HG02973 (cell line): ENCODE results near the gene KRTAP4-4.
"Not testable (repeated sequence)": the region's sequence is repeated elsewhere in the genome, so short reads cannot be mapped to it uniquely, and the experiment has no call there.

Source experiments
- ATAC-seq: cut with Tn5 transposase; IDR thresholded peaks from one replicate; pipeline ENCODE4 v1.9.1; 2021; ENCODE audit warnings: moderate library complexity; ENCODE audit not compliant: unreplicated experiment

KRTAP4-4 gene

DNA sequence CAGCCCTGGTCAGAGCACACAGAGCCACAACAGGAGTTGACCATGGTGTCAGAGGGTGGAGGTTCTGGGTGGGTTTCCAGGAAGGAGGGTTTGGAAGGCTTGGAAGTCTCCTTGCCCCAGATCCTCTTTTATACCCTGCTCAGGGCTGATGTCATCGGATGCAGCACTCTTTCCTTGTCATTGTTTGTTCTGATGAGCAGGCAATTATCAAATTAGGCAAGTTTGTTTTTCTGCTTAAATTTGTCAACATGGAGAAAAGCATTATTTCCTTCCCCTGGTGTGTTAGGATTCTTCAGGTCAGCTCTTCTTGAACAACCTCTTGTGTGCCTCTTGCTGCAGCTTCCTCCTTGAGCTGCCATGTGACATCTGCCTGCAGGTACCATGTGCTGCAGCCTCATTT is at the start of gene KRTAP4-4:
Gene KRTAP4-4, minus strand, starts transcription at position 101 of the 400 bp plus-strand sequence. Its CDS starts 57 bp downstream, at position 44.
- ATAC-seq: no peak

DNA sequence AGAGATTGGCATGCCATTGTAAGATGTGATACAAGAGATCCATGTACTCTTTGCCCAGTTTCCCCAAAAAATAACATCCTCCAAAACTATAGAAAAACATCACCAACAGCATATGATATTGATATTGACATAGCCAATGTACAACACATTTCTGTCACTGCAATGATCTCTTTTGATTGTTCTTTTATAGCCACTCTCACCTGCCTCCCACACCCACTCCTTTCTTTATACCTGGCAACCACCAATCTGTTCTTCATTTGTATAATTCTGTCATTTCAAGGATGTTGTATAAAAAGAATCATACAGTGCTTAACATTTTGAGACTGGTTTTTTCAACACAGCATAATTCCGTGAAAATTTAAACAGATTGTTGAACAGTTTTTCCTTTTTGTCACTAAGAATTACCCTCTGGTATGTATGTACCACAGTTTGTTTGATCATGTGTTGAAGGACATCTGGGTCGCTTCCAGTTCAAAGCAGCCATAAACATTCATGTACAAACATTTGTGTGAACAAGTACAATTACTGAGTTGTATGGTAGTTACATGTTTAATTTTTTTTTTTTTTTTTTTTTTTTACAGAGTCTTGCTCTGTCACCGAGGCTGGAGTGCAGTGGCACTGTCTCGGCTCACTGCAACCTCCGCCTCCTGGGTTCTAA is 39.0 kb upstream of the KRTAP4-4 start:
- no peak for ATAC-seq

DNA sequence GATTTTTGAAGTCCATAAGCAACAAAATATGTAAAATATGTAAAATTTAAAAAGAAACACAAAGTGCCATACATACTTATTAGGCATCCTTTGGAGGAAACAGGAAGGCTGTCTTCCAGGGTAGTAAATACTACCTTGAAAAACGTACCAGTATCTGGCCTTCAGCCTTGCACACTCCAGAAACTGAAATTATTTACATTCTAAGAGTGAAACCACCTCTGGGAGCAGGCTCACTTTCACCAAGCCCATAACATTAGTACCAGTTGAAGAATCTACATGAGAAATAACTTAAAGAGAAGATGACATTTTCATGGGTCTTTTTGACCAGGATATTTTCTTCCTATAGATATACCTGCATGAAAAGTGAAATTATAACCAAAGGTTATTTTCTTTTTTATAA is 35.5 kb upstream of the KRTAP4-4 start:
- no peak for ATAC-seq

DNA sequence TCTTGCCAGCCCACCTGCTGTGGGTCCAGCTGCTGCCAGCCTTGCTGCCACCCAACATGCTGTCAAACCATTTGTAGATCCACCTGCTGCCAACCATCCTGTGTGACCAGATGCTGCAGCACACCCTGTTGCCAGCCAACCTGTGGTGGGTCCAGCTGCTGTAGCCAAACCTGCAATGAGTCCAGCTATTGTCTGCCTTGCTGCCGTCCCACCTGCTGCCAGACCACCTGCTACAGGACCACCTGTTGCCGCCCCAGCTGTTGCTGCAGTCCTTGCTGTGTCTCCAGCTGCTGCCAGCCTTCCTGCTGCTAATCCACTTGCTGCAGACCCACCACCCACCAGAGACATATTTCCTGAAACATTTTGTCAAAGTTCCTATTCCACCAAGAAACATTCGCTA is 29.8 kb upstream of the KRTAP4-4 start:
- ATAC-seq: no peak

DNA sequence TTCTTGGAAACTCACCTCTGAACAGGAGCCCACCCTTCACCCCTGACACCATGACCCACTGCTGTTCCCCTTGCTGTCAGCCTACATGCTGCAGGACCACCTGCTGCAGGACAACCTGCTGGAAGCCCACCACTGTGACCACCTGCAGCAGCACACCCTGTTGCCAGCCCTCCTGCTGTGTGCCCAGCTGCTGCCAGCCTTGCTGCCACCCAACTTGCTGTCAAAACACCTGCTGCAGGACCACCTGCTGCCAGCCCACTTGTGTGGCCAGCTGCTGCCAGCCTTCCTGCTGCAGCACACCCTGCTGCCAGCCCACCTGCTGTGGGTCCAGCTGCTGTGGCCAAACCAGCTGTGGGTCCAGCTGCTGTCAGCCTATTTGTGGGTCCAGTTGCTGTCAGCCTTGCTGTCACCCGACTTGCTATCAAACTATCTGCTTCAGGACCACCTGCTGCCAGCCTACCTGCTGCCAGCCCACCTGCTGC is 29.3 kb upstream of the KRTAP4-4 start, which contains the start of gene KRTAP9-1:
Gene KRTAP9-1, plus strand, starts transcription at position 51 of the 482 bp plus-strand sequence. Its CDS starts 0 bp downstream, at position 51.
- not testable (repeated sequence) for ATAC-seq

DNA sequence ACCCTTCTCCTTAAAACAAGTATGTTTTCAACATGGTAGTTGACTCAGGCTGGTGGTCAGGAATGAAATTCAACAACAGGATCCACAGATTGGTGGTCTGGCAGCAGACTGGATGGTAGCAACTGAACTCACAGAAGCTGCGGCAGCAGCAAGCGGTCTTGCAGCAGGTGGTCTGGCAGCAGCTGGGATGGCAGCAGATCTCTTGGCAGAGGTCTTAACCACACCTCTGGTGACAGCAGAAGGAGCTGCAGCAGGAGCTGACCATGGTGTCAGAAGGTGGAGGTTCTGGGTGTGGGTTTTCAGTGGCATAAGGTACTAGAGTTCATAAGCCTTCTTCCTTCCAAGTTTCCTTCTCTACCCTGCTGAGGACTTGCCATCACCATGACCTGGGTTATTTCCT is 26.3 kb upstream of the KRTAP4-4 start:
- ATAC-seq: no peak

DNA sequence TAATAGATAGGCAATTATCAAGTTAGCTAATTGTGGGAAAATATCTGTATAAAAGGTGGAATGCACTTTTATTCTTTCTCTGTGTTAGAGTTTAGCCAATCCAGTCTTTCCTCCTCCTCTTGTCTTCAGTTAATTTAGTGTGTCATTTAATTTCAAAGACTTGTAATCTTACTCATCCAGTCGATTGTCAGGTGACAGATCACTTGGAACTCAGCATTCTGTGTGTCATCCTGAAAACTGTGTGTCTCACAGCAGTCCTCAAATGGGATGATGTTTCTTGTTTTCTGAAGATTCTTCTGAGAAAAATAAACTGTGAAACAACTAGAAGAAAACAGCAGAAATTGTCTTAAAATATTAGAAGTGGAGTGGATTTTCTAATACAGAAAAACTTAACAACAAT is 24.5 kb upstream of the KRTAP4-4 start:
- no peak for ATAC-seq

DNA sequence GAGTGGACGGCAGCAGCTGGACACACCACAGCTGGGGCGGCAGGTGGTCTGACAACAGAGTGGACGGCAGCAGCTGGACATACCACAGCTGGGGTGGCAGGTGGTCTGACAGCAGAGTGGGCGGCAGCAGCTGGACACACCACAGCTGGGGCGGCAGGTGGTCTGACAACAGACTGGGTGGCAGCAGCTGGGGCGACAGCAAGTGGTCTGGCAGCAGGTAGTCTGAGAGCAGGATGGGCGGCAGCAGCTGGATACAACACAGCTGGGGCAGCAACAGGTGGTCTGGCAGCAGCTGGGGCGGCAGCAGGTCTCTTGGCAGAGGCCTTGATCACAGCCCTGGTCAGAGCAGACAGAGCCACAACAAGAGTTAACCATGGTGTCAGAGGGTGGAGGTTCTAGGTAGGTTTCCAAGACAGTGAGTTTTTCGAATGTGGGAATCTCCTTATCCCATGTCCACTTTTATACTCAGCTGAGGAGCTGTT is 24.0 kb upstream of the KRTAP4-4 start, which contains the start of gene KRTAP4-1:
Gene KRTAP4-1, minus strand, starts transcription at position 432 of the 482 bp plus-strand sequence. Its CDS starts 57 bp downstream, at position 375.
- ATAC-seq: no peak

DNA sequence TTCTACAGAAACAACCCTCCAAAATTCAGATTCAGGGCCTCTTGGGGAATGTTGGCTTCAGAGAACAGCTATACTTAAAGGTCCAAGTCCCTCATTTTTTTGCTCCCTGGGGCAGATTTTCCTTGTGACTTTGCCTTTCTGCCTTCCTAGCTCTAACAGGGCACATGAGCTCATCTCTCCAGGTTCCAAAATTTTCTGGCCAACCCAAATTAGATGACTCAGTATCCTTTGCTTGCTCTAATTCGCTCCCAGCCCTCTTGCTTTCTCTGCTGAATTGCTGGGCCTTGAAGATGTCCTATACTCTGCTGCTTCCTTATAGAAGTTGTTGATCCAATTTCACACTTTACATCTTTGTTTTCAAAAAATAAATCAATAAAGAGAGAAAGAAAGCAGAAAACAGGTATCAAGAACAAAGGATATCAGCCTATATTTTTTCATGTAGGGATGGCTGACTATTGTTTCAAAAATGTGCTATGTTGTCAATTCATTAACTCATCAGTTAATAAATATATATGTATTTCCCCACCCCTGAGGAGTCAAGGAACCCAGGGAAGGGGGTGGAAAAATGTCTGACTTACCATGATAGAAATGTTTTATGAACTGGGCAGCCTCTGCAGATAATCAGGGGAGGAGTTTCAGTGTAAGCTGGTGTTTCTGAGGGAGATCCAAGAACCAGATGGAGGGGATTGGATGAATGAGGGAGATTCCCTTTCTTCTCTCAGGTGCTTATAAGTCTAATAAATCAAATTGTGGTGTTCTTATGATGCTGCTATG is 18.5 kb upstream of the KRTAP4-4 start:
- no peak for ATAC-seq

DNA sequence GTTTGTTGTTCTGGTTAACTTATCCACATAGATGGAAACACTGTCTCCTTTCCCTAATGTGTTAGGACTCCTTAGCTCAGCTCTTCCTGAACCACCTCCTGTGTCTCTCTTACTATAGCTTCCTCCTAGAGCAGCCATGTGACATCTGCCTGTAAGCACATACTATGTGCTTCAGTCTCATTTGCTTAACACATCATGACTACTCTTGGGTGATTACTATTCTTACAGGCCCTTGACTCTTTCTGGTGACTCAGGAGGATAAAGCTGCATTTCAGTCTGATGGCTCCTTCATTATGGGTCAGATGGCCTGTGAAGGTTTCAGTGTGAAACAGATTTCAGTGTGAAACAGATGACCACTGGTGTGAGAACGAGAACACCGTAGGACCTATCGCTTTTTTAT is 17.8 kb upstream of the KRTAP4-4 start:
- ATAC-seq: no peak

DNA sequence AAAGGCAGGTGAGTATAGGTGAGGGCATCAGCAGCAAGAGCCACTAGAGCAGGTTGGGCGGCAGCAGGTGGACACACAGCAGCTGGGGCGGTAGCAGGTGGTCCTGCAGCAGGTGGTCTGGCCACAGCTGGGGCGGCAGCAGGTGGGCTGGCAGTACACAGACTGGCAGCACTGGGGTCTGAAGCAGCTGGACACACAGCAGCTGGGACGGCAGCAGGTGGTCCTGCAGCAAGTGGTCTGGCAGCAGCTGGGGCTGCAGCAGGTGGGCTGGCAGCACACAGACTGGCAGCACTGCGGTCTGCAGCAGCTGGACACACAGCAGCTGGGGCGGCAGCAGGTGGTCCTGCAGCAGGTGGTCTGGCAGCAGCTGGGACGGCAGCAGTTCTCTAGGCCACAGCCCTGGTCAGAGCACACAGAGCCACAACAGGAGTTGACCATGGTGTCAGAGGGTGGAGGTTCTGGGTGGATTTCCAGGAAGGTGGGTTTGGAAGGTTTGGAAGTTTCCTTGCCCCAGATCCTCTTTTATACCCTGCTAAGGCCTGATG is 17.3 kb upstream of the KRTAP4-4 start, which contains the start of gene KRTAP4-2:
Gene KRTAP4-2, minus strand, starts transcription at position 495 of the 545 bp plus-strand sequence. Its CDS starts 57 bp downstream, at position 438.
- ATAC-seq: no peak

DNA sequence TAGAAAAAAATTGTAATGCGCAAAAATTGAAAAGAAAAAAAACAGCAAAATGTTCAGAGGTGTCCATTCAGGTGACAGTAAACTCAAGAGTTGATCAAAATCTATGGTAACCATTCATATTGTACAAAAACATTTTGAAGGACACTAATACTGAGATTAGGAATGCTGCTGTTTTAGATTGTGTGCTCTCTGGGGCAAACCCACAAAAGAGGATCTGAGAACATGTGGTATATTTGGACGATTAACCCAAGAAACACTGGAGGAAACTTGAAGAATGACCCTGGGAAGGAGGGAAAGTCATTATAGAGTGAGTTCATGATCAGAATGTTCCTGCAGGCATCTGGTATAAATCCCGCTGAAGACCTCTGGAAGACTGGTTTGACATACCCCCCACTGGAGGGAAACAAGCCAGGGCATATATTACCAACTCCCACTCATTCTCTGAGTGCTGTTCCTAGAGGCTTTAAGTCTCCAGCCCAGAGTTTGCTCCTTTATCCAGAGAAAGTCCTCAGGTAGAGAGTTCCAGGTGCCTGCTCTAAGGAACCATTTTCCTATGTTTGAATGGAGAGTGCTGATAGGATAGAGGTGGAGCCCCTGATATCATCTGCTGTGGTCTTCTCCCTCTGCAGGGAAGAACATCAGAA is 16.3 kb upstream of the KRTAP4-4 start:
- ATAC-seq: no peak

DNA sequence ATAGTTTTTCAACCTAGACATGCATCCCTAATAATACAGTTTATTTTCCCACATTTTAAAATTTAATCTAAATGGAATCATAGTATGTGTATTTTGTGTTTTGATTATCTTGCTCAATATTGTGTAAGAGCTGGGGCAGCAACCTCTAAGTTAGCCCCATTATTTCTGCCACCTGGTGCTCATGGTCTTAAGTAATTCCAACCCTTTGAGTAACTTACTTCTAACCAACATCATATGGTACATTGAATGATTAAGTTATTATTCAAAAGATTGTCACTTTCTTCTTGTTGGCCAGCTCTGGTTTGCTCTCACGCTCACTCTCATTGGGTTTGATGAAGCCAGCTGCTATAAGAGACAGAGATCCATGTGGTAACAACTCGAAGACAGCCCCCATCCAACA is 11.3 kb upstream of the KRTAP4-4 start:
- no peak for ATAC-seq

DNA sequence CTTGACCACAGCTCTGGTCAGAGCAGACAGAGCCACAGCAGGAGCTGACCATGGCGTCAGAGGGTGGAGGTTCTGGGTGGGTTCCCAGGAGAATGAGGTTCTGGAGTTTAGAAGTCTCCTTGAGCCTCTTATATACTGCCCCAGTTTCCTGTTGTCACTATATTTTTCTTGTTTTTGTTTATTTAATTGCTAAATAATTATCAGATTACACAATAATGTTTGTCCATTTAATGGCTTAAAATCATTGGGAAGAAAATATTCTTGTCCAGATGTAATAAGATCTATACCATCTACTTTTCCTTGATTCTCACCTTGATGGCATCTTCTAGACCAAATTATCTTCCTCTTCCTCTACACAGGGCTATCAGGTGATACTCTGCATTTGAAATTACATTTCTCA is 7.6 kb upstream of the KRTAP4-4 start, which contains the start of gene KRTAP4-3:
Gene KRTAP4-3, minus strand, starts transcription at position 101 of the 400 bp plus-strand sequence. Its CDS starts 49 bp downstream, at position 52.
- ATAC-seq: no peak

DNA sequence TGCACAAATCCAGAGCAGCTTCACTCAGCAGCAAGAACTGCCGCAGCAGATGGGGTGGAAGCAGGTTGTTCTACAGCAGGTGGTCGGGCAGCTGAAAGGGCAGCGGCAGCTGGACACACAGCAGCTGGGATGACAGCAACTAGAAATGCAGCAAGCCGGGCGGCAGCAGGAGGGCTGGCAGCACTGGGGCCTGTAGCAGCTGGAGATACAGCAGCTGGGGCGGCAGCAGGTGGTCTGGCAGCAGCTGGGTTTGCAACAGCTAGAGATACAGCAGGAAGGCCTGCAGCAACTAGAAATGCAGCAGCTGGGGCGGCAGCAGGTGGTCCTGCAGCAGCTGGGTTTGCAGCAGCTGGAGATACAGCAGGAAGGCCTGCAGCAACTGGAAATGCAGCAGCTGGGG is 7.0 kb upstream of the KRTAP4-4 start:
- no peak for ATAC-seq

DNA sequence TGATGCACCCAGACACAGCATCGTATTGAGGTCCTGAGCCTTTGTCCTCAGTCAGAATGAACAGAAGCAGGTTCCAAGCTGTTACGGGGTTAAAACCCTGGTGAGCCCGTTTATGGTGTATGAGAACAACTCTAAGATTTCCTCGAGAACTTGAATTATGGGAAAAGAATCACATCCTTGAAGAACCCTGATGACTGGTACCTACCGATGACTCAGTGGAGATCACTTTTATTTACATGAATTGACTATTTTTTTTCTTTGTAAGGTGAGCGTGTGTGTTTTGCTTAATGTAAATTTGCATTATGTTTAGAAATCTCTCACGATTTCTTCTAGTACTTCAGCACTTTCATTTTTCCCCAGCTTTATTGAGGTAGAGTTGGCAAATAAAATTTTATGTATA is 3.3 kb upstream of the KRTAP4-4 start:
- no peak for ATAC-seq

DNA sequence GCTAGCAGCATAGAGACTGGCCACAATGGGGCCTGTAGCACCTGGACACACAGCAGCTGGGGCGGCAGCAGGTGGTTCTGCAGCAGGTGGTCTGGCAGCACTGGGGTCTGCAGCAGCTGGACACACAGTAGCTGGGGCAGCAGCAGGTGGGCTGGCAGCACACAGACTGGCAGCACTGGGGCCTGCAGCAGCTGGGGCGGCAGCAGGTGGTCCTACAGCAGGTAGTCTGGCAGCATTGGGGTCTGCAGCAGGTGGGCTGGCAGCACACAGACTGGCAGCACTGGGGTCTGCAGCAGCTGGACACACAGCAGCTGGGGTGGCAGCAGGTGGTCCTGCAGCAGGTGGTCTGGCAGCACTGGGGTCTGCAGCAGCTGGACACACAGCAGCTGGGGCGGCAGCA is 358 bp downstream of the KRTAP4-4 start:
- not testable (repeated sequence) for ATAC-seq

DNA sequence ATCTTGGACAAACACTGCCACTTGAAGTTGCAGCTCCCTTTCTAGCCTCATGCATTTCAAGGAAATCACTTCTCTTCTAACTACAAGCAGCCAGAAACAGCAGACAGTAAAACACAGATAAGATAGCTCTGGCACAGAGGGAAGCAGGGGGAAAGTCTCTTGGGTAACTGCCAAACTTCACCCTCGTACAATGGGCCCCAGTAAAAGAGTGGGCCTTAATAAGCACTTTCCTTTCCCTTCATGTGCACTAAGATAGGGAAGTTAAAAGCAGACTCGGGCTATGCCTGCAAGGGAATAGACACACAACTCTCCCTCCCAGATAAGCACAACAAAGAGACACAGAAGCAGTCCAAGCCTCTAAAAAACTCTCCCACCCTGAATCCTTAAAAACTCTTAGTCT is 6.7 kb downstream of the KRTAP4-4 start:
- ATAC-seq: no peak

DNA sequence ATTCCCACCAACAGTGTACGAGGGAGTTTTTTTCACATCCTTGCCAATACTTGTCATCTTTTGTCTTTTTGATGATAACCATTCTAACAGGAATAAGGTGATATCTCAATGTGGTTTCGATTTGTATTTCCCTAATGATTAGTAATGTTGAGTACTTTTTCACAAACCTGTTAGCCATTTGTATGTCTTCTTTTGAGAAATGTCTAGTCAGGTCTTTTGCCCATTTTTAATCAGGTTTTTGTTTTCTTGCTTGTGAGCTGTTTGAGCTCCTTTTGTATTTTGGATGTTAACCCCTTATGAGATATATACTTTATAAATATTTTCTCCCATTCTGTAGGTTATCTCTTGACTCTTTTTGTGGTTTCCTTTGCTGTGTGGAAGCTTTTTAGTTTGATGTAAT is 9.0 kb downstream of the KRTAP4-4 start:
- ATAC-seq: no peak

DNA sequence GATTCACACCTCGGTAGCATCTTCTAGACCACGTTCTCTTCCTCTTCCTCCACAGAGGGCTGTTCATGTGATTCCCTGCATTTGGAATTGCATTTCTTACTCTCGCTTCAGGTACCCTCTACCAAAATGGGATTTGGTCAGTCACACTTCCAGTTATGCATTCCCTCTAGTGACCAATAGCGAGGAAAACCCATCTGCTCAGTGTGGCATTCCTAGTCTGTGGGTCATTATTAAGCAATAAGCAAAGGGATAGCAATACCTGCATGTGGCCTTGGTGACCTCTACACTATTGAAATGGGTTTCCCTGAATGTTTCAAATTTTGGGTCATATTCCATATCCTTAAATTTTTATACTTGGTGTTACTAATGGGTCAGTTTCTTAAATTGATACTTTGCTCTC is 10.5 kb downstream of the KRTAP4-4 start:
- ATAC-seq: no peak

DNA sequence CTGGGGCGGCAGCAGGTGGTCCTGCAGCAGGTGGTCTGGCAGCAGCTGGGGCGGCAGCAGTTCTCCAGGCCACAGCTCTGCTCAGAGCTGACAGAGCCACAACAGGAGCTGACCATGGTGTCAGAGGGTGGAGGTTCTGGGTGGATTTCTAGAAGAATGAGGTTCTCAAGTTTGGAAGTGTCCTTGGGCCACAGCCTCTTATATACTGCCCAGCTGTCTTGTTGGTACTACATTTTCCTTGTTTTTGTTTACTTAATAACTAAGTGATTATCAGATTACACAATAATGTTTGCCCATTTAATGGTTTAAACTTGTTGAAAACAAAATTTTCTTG is 10.9 kb downstream of the KRTAP4-4 start, which contains the start of gene KRTAP4-5:
Gene KRTAP4-5, minus strand, starts transcription at position 174 of the 334 bp plus-strand sequence. Its CDS starts 58 bp downstream, at position 116.
- no peak for ATAC-seq
